WTC11 (cell line): ENCODE measurements around the gene ATL2. TPM values are rescaled to one million over a fixed set of nuclear protein-coding genes. Genes with fewer than 3 reads are reported as not detected.
"Not testable (repeated sequence)": the region's sequence is repeated elsewhere in the genome, so short reads cannot be mapped to it uniquely, and the experiment has no call there.

Experiments used
- ATAC-seq: fragments of 200-7000 bp; cut with Tn5 transposase; 2 replicates; pipeline ENCODE4 v1.10.0; 2021; ENCODE audit warnings: mild to moderate bottlenecking, moderate library complexity
- CTCF ChIA-PET: fragments of 300-600 bp; sonication (Branson Sonifier 250); formaldehyde crosslinking; loops from one replicate; lab custom pipeline; 2021; ENCODE audit warnings: antibody characterized with exemption; lab: Charles Lee
- POLR2A ChIA-PET: fragments of 350-600 bp; sonication (Branson Sonifier 250); formaldehyde crosslinking; loops from one replicate; lab custom pipeline; 2021; ENCODE audit warnings: antibody characterized with exemption; lab: Charles Lee
- DNase-seq: peaks from one replicate; pipeline ENCODE4 v3.0.0; 2021; ENCODE audit warnings: low spot score
- H3K27ac Mint-ChIP-seq: 2 replicates; pipeline ENCODE4 v1.8.0; 2021; ENCODE audit warnings: mixed read lengths
- H3K27me3 Mint-ChIP-seq: 2 replicates; pipeline ENCODE4 v1.8.0; 2021; ENCODE audit warnings: low read depth, mild to moderate bottlenecking, moderate library complexity, mixed read lengths
- H3K36me3 Mint-ChIP-seq: 2 replicates; pipeline ENCODE4 v1.8.0; 2021; ENCODE audit warnings: mixed read lengths
- H3K4me1 Mint-ChIP-seq: 2 replicates; pipeline ENCODE4 v1.8.0; 2022; ENCODE audit warnings: mixed read lengths
- H3K4me3 Mint-ChIP-seq: 2 replicates; pipeline ENCODE4 v1.8.0; 2021; ENCODE audit warnings: mild to moderate bottlenecking, moderate library complexity, mixed read lengths
- H3K9me3 Mint-ChIP-seq: 2 replicates; pipeline ENCODE4 v1.8.0; 2021; ENCODE audit warnings: mixed read lengths
- ATF3 ChIP-seq: sonication (generic); formaldehyde crosslinking; conservative IDR thresholded peaks from 2 replicates; pipeline ENCODE4 v1.8.1; 2022; ENCODE audit warnings: mild to moderate bottlenecking, missing genetic modification reagents
- EMX1 ChIP-seq: fragments of 250-450 bp; sonication (Bioruptor Pico); IDR thresholded peaks from 2 replicates; pipeline ENCODE4 v1.8.0; 2021; ENCODE audit warnings: mild to moderate bottlenecking
- ETV6 ChIP-seq: sonication (generic); formaldehyde crosslinking; IDR thresholded peaks from 2 replicates; pipeline ENCODE4 v1.8.1; 2022; ENCODE audit warnings: mild to moderate bottlenecking, missing genetic modification reagents
- FOXP4 ChIP-seq: sonication (generic); formaldehyde crosslinking; IDR thresholded peaks from 2 replicates; pipeline ENCODE4 v1.8.0; 2022; ENCODE audit warnings: mild to moderate bottlenecking, missing genetic modification reagents
- MLX ChIP-seq: sonication (generic); formaldehyde crosslinking; IDR thresholded peaks from 2 replicates; pipeline ENCODE4 v1.8.1; 2023; ENCODE audit warnings: mild to moderate bottlenecking, missing genetic modification reagents, moderate library complexity
- RORB ChIP-seq: fragments of 250-450 bp; sonication (Bioruptor Pico); IDR thresholded peaks from 2 replicates; pipeline ENCODE4 v1.9.0; 2021; ENCODE audit warnings: mild to moderate bottlenecking
- SMAD3 ChIP-seq: sonication (generic); formaldehyde crosslinking; IDR thresholded peaks from 2 replicates; pipeline ENCODE4 v1.8.0; 2022; ENCODE audit warnings: missing genetic modification reagents, mild to moderate bottlenecking, borderline replicate concordance
- STAT6 ChIP-seq: sonication (generic); formaldehyde crosslinking; conservative IDR thresholded peaks from 2 replicates; pipeline ENCODE4 v1.8.1; 2023; ENCODE audit warnings: mild to moderate bottlenecking, low read depth, missing genetic modification reagents, moderate library complexity
- TEAD4 ChIP-seq: sonication (generic); formaldehyde crosslinking; IDR thresholded peaks from 2 replicates; pipeline ENCODE4 v1.8.0; 2022; ENCODE audit warnings: mild to moderate bottlenecking, missing genetic modification reagents
- USF1 ChIP-seq: sonication (generic); formaldehyde crosslinking; IDR thresholded peaks from 2 replicates; pipeline ENCODE4 v1.8.0; 2022; ENCODE audit warnings: mild to moderate bottlenecking, missing genetic modification reagents
- ZBTB21 ChIP-seq: sonication (generic); formaldehyde crosslinking; IDR thresholded peaks from 2 replicates; pipeline ENCODE4 v1.8.1; 2023; ENCODE audit warnings: mild to moderate bottlenecking, missing genetic modification reagents, borderline replicate concordance
- ZNF121 ChIP-seq: sonication (generic); formaldehyde crosslinking; IDR thresholded peaks from 2 replicates; pipeline ENCODE4 v1.8.0; 2023; ENCODE audit warnings: missing genetic modification reagents
- ZNF263 ChIP-seq: sonication (generic); formaldehyde crosslinking; IDR thresholded peaks from 2 replicates; pipeline ENCODE4 v1.8.1; 2022; ENCODE audit warnings: low read depth, mild to moderate bottlenecking, moderate library complexity, missing genetic modification reagents
- ZNF416 ChIP-seq: fragments of 250-450 bp; sonication (Bioruptor Pico); IDR thresholded peaks from 2 replicates; pipeline ENCODE4 v1.9.0; 2021; ENCODE audit warnings: mild to moderate bottlenecking, inconsistent platforms
- total RNA-seq: library from RNA; stranded (reverse); gene quantifications from 3 replicates; pipeline ENCODE4 v1.2.3, GENCODE V29; 2021
- TF ChIP-seq, protein P1 (sequence below): sonication (generic); formaldehyde crosslinking; IDR thresholded peaks from 2 replicates; pipeline ENCODE4 v1.8.1; 2023; ENCODE audit warnings: mild to moderate bottlenecking, missing genetic modification reagents
- TF ChIP-seq, protein P2 (sequence below): fragments of 250-450 bp; sonication (Bioruptor Pico); IDR thresholded peaks from 2 replicates; pipeline ENCODE4 v1.9.0; 2021; ENCODE audit warnings: mild to moderate bottlenecking
- TF ChIP-seq, protein P3 (sequence below): fragments of 250-450 bp; sonication (Bioruptor Pico); IDR thresholded peaks from 2 replicates; pipeline ENCODE4 v1.9.0; 2021; ENCODE audit warnings: moderate library complexity, mild to moderate bottlenecking, inconsistent platforms, borderline replicate concordance

The ATL2 gene
- total RNA-seq, 1 experiment from 2014 or later = 90.5 TPM

DNA sequence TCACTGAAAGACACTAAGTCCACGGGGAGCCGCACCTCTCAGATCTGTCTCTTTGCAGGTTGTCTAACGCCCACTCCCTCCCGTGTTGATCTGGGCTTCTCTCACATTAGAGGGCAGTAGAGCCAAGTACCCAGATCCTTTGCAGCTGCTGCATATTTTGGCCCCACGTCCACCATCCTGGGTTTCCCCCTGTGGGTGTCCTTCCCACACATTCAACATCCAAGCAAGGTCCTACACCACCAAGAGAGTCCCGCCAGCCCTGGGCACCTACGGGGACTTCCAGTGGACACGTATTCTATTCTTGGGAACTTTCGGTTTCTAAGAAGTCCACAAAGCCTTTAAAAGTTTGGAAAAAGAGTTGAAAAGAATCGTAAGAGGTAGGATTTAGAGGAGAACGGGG lies 116.6 kb downstream of the ATL2 start:
- ChIA-PET CTCF (no interaction called here), POLR2A (no interaction called here)

DNA sequence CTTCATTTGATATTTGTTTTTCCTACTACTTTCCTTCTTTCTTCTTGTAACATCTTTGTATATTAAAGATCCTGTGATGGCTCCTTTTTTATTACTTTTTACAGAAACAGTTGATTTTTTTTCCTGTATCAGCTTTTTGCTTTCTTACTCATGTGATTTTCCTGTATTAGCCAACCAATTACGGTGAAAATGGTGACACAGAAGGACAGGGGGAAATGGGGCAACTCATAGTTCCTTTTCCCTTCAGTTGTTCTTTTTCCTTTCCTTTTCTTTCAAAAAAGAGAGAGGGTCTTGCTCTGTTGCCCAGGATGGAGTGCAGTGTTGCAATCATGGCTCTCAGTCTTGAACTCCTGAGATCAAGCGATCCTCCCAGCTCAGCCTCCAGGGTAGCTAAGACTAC lies 117.8 kb downstream of the ATL2 start:
- no peaks in the 10 kb centered on the region for H3K36me3 Mint-ChIP-seq
- peaks cover 3% of the 10 kb centered on the region; the same call in 1 of the 2 replicates for H3K27me3 Mint-ChIP-seq
- CTCF ChIA-PET = interaction anchor here (1.0 to 1.1 kb wide), 2 partner anchors 15 to 206 kb away, joined by 3 read pairs; no protein-coding TSS in a partner anchor
- no peak for TF ChIP-seq ZBTB21 (CRISPR knock-in tag)
- TF ChIP-seq, protein P1, sequence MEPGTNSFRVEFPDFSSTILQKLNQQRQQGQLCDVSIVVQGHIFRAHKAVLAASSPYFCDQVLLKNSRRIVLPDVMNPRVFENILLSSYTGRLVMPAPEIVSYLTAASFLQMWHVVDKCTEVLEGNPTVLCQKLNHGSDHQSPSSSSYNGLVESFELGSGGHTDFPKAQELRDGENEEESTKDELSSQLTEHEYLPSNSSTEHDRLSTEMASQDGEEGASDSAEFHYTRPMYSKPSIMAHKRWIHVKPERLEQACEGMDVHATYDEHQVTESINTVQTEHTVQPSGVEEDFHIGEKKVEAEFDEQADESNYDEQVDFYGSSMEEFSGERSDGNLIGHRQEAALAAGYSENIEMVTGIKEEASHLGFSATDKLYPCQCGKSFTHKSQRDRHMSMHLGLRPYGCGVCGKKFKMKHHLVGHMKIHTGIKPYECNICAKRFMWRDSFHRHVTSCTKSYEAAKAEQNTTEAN = no peak
- no peak for TF ChIP-seq ATF3 (CRISPR knock-in tag)
- TF ChIP-seq SMAD3 = no peak
- TF ChIP-seq, protein P2, sequence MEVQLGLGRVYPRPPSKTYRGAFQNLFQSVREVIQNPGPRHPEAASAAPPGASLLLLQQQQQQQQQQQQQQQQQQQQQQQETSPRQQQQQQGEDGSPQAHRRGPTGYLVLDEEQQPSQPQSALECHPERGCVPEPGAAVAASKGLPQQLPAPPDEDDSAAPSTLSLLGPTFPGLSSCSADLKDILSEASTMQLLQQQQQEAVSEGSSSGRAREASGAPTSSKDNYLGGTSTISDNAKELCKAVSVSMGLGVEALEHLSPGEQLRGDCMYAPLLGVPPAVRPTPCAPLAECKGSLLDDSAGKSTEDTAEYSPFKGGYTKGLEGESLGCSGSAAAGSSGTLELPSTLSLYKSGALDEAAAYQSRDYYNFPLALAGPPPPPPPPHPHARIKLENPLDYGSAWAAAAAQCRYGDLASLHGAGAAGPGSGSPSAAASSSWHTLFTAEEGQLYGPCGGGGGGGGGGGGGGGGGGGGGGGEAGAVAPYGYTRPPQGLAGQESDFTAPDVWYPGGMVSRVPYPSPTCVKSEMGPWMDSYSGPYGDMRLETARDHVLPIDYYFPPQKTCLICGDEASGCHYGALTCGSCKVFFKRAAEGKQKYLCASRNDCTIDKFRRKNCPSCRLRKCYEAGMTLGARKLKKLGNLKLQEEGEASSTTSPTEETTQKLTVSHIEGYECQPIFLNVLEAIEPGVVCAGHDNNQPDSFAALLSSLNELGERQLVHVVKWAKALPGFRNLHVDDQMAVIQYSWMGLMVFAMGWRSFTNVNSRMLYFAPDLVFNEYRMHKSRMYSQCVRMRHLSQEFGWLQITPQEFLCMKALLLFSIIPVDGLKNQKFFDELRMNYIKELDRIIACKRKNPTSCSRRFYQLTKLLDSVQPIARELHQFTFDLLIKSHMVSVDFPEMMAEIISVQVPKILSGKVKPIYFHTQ (CRISPR knock-in tag) = no peak
- TF ChIP-seq, all 79 proteins: peak for 0
- Mint-ChIP-seq H3K27ac (no peak overlapping the region), H3K9me3 (peaks cover 3% of the 10 kb centered on the region; the same call in 1 of the 2 replicates), H3K4me1 (peaks cover 10% of the 10 kb centered on the region; the same call in 1 of the 2 replicates), H3K4me3 (no peak overlapping the region)
- ATAC-seq (no peak), DNase-seq (no peak)
- POLR2A ChIA-PET = no interaction called here

More for the DNA sequence above, 116.6 kb downstream of the ATL2 start:
- Mint-ChIP-seq H3K9me3 (peaks cover 3% of the 10 kb centered on the region; the same call in 1 of the 2 replicates), H3K27me3 (peaks cover 3% of the 10 kb centered on the region; the same call in 1 of the 2 replicates), H3K4me3 (no peak overlapping the region), H3K27ac (no peak overlapping the region), H3K4me1 (peaks cover 5% of the 10 kb centered on the region; the same call in 1 of the 2 replicates), H3K36me3 (no peaks in the 10 kb centered on the region)
- DNase-seq (no peak), ATAC-seq (no peak; the same call in 1 of the 2 replicates)
- TF ChIP-seq STAT6 = no peak
- no peak for TF ChIP-seq ZNF416 (CRISPR knock-in tag)
- no peak for TF ChIP-seq ETV6 (CRISPR knock-in tag)
- no peak for TF ChIP-seq TEAD4 (CRISPR knock-in tag)
- TF ChIP-seq FOXP4 (CRISPR knock-in tag) = no peak
- TF ChIP-seq ZNF121 = no peak
- no peak for TF ChIP-seq SMAD3
- TF ChIP-seq ZNF263 (CRISPR knock-in tag) = no peak
- no peak for TF ChIP-seq ATF3 (CRISPR knock-in tag)
- TF ChIP-seq, protein P3, sequence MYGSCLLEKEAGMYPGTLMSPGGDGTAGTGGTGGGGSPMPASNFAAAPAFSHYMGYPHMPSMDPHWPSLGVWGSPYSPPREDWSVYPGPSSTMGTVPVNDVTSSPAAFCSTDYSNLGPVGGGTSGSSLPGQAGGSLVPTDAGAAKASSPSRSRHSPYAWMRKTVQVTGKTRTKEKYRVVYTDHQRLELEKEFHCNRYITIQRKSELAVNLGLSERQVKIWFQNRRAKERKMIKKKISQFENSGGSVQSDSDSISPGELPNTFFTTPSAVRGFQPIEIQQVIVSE (CRISPR knock-in tag) = no peak
- TF ChIP-seq RORB (CRISPR knock-in tag) = no peak
- no peak for TF ChIP-seq USF1 (CRISPR knock-in tag)
- no peak for TF ChIP-seq MLX
- TF ChIP-seq EMX1 (CRISPR knock-in tag) = no peak

GRCh38 chr2:38257680-38258079 lies 119.4 kb downstream of the ATL2 start:
- H3K27ac Mint-ChIP-seq, H3K4me3 Mint-ChIP-seq, H3K27me3 Mint-ChIP-seq, DNase-seq, H3K9me3 Mint-ChIP-seq, ATAC-seq, H3K4me1 Mint-ChIP-seq, H3K36me3 Mint-ChIP-seq, POLR2A ChIA-PET: not testable (repeated sequence)
- CTCF ChIA-PET = interaction anchor here (1.1 kb wide), 1 partner anchor 250 kb away, joined by 5 read pairs; no protein-coding TSS in a partner anchor
